Activated naive CD8-positive, alpha-beta T cell treated with anti-CD3 and anti-CD28 coated beads, Interleukin-2, amount 50 U/mL, for 16 hours (primary cell): ENCODE measurements around the gene KLC1.

Experiments
- DNase-seq: peaks from one replicate; pipeline ENCODE4 v3.0.0-alpha.2; 2020; ENCODE audit warnings: low read depth, low spot score

The KLC1 gene

GRCh38 chr14:103735439-103735814 is 106.4 kb downstream of the KLC1 start:
- DNase-seq = no peak

- DNase-seq = no peak
Measured at GRCh38 chr14:103735815-103736545, 107.0 kb downstream of the KLC1 start.

GRCh38 chr14:103736546-103737431 is 107.8 kb downstream of the KLC1 start:
- DNase-seq = no peak

- DNase-seq = no peak
Measured at GRCh38 chr14:103737432-103738045, 108.5 kb downstream of the KLC1 start.

- no peak for DNase-seq
Measured at GRCh38 chr14:103738166-103738565, 109.2 kb downstream of the KLC1 start.

GRCh38 chr14:103738701-103739451 is 109.9 kb downstream of the KLC1 start:
- DNase-seq = no peak

GRCh38 chr14:103739466-103739792 is 110.4 kb downstream of the KLC1 start:
- DNase-seq = no peak

- DNase-seq = no peak
Measured at GRCh38 chr14:103739793-103740501, 110.9 kb downstream of the KLC1 start.

- DNase-seq = no peak
Measured at GRCh38 chr14:103740991-103741689, 112.1 kb downstream of the KLC1 start.

- no peak for DNase-seq
Measured at GRCh38 chr14:103741876-103742275, 112.9 kb downstream of the KLC1 start.

GRCh38 chr14:103742499-103743255 is 113.7 kb downstream of the KLC1 start:
- DNase-seq = no peak

GRCh38 chr14:103743691-103744090 is 114.7 kb downstream of the KLC1 start:
- DNase-seq = no peak

- no peak for DNase-seq
Measured at GRCh38 chr14:103744621-103745395, 115.8 kb downstream of the KLC1 start.

- no peak for DNase-seq
Measured at GRCh38 chr14:103745424-103745823, 116.4 kb downstream of the KLC1 start.

GRCh38 chr14:103746701-103747100 is 117.7 kb downstream of the KLC1 start:
- DNase-seq = no peak

- DNase-seq = no peak
Measured at GRCh38 chr14:103748534-103748857, 119.5 kb downstream of the KLC1 start.

- no peak for DNase-seq
Measured at GRCh38 chr14:103749452-103749851, 120.4 kb downstream of the KLC1 start.

- no peak for DNase-seq
Measured at GRCh38 chr14:103749860-103750259, 120.8 kb downstream of the KLC1 start.
